ENCODE measurements around the gene DAGLB. TPM values are rescaled to one million over a fixed set of nuclear protein-coding genes. Genes with fewer than 3 reads are reported as not detected.
"Not testable (repeated sequence)": the region's sequence is repeated elsewhere in the genome, so short reads cannot be mapped to it uniquely, and the experiment has no call there.

Gene DAGLB
- polyA plus RNA-seq, 1 donor = 12.0 TPM

DNA sequence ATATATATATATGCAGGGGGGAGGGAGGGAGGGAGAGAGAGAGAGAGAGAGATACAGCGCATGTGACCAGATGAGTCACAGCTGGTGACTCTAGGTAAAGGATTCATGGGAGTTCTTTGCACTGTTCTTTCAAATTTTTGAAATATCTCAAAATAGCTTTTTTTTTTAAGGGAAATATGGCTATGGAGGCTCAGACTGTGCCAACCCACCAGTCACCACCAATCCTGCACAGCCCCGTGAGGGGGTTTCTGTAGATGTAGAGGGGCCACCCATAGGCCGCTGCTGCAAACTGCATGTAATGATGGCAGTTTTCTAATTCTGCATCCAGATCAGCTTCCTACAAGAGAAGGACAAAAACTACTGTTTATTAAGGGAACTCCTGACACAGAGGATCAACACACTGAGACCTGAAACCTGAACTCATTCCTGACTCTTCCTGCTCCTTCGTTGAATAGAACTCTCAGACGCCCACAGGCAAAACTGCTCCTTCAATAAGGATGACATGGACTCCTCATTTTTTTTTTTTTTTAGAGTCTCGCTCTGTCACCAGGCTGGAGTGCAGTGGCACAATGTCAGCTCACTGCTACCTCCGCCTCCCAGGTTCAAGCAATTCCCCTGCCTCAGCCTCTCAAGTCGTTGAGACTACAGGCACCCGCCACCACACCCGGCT, 17.3 kb downstream of the DAGLB start:
- no peak for DNase-seq (ENCODE audit: low read depth)

- no peak for DNase-seq (ENCODE audit: low read depth)
These were observed 21.8 kb downstream of the DAGLB start for GRCh38 chr7:6425948-6426347.

- no peak for DNase-seq (ENCODE audit: low read depth)
These were observed 23.6 kb downstream of the DAGLB start for GRCh38 chr7:6423942-6424701.

- no peak for DNase-seq (ENCODE audit: low read depth)
These were observed 24.7 kb downstream of the DAGLB start for GRCh38 chr7:6422926-6423632.

- no peak for DNase-seq (ENCODE audit: low read depth)
These were observed 25.7 kb downstream of the DAGLB start for GRCh38 chr7:6422095-6422494.

DNA sequence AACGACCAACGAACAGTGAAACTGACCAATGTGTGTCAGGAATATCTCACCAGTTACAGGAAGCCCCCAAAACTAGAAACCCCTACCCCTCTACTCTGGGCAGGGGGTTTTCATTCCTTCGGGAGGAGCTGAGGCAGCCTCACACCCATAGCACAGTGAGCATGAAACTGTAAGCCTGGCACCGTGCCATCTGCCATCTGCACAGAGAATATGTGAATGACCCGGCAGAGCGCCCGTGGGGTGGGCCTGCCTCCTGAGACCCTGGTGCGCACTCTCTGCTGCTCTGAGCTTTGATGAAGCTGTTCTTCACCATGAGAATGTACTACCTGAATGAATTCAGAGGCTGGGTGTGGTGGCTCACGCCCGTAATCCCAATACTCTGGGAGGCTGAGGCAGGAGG, 27.1 kb downstream of the DAGLB start:
- DNase-seq (ENCODE audit: low read depth) = no peak

DNA sequence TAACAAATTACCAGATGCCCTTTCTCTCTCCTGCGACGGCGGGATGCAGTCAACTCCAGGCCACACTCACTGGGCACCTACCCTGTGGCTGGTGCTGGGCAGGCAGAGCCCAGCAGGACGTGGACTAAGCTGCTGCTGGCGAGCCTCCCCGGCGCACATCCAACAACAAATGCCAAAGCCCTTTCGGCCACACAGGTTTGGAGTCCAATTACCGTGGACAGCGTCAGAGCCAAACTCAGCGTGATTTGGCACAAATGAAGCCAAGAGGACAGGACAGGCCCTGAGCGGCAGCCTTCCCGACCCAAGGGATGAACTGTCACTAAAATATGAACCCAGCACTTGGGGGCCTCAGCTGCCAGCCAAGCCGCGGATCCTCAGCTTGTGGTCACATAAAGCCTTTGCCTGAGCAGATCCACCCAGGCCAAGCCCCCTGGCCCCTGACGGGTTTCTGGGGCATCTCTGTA, 28.4 kb downstream of the DAGLB start:
- DNase-seq (ENCODE audit: low read depth) = no peak

- DNase-seq (ENCODE audit: low read depth) = no peak
These were observed 30.3 kb downstream of the DAGLB start for GRCh38 chr7:6417408-6417807.

- no peak for DNase-seq (ENCODE audit: low read depth)
These were observed 31.1 kb downstream of the DAGLB start for GRCh38 chr7:6416516-6417145.

DNA sequence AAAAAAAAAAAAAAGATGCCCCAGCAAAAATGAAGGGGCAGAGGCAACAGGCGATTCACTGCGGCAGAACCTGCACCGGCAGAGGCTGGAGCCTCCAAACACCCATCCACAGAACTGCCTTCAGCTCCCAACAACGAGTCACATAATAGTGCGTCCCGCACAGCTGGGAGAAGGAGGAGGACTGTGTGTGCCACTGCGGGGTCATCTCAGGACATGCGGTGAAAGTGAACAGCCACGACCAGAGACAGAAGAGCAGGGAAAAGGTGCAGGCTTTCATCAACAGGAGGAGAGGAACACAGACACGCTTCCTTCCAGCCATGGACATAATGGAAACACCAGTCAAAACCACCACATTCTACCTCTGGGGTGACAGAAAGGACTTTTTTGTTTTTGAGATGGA, 34.1 kb downstream of the DAGLB start:
- no peak for DNase-seq (ENCODE audit: low read depth)

DNA sequence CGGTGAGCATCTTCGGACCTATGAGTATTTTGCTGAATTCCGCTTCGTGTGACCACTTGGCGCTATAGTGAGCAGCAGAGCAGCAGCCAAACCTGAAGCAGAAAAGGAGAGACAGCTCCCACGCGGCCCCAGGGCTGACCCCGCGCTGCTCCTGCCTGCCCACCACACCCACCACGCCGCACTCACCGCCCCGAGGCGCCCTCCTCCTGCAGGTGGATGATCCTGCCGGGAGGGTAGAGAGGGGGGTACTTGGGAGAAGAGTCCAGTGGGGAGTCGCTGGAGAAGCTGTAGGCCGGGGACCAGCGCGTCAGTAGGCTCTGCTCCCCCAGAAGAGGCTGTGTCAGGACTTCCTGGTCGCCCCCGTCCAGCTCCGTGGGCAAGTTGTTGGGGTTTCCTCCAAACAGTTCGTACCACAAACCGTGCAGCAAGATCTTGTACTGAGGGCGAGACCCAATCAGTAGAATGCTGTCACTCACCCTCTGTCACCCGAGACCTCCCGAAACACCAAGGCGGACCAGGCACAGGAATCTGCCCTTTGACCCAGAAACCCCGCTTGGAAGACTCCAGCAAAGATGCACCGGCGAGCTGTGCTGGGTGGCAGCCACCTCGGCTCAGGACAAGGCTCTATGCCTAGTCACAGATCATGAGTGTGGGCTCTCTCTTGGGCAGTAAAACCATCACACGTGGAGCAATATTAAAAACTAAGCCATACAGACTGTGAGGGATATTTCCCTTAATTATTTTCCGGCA, 37.6 kb downstream of the DAGLB start:
- DNase-seq (ENCODE audit: low read depth) = no peak

DNA sequence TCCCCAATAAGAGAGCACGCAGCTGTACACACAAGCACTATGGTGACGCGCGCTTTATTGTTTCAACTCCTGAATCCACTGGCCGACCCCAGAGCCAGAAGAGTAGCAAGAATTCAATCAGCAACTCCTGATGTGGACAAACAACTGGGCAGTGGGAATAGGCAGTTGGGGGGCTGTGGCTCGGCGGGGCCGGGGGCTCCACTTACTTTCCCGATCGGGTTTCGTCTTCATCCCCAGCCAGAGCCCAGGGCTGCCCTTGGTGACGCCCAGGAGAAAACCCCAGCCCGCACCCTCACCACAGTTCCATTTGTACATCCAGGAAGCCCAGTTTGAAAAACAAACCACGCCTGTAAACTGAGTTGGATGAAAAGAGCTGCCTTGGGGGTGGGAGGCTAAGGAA, 38.7 kb downstream of the DAGLB start:
- no peak for DNase-seq (ENCODE audit: low read depth)

DNA sequence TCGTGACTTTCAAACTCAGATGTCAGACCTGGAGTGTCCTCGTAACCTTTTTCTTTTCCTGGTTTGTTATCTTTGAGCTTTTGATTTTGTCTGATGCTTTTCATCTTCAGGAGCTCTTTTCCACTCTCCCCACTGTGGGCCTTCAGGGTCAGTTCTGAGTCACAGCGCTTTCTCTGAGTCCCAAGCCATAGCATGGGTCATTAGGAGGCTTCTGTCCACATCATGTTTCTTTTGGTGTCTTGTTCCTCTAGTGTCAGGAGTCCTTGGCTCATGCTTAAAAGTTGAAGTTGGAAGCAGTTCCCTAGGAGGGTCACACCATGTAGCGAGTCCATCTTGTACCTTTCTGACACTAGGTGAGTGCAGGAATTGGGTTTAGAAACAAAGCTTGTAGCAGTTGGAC, 40.3 kb downstream of the DAGLB start:
- no peak for DNase-seq (ENCODE audit: low read depth)

GRCh38 chr7:6406121-6406520, 41.6 kb downstream of the DAGLB start:
- DNase-seq (ENCODE audit: low read depth) = no peak

GRCh38 chr7:6403907-6404306, 43.8 kb downstream of the DAGLB start:
- DNase-seq (ENCODE audit: low read depth) = no peak

DNA sequence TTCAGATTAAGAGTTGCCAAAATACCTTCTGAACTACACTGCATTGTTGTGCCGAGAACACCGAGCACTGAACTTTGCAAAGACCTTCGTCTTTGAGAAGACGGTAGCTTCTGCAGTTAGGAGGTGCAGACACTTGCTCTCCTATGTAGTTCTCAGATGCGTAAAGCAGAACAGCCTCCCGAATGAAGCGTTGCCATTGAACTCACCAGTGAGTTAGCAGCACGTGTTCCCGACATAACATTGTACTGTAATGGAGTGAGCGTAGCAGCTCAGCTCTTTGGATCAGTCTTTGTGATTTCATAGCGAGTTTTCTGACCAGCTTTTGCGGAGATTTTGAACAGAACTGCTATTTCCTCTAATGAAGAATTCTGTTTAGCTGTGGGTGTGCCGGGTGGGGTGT, 45.0 kb downstream of the DAGLB start:
- no peak for DNase-seq (ENCODE audit: low read depth)

DNA sequence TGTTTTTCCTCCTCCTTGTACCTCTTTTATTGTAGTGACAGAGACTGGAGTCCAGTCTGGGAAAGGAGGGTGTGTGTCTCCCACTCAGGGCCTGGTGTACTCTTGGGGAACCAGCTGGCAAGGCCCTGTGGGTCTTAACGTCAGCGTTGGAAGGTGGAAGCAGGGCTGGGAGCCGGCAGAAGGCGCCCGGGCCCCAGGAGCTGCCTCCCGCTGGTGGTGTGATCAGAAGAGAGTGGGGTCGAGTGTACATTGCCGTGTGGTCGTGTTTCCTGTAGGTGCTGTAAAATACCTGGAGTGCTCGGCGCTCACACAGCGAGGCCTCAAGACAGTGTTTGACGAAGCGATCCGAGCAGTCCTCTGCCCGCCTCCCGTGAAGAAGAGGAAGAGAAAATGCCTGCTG, 45.7 kb downstream of the DAGLB start:
- DNase-seq (ENCODE audit: low read depth) = no peak

GRCh38 chr7:6401536-6401935, 46.2 kb downstream of the DAGLB start:
- no peak for DNase-seq (ENCODE audit: low read depth)

DNA sequence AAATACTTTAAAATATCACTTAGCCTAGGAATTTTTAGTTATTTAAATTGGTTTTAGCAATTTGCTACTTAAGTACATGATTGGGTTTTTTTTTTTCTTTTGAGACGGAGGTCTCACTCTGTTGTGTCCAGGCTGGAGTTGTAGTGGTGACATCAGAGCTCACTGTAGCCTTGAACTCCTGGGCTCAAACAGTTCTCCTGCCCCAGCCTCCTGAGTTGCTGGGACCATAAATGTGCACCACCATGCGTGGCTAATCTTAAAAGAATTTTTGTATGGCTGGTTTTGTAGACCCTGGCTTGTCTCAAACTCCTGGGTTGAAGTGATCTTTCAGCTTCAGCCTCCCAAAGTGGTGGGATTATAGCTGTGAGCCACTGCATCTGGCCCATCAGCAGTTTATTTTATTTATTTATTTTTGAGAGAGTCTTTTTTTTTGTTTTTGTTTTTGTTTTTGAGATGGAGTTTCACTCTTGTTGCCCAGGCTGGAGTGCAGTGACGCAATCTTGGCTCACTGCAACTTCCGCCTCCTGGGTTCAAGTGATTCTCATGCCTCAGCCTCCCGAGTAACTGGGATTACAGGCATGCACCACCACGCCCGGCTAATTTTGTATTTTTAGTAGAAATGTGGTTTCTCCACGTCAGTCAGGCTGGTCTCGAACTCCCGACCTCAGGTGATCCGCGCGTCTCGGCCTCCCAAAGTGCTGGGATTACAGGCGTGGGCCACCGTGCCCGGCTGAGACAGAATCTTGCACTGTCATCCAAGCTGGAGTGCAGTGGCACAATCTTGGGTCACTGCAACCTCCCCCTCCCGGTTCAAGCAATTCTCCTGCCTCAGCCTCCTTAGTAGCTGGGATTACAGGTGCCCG, 47.3 kb downstream of the DAGLB start:
- DNase-seq (ENCODE audit: low read depth) = not testable (repeated sequence)

DNA sequence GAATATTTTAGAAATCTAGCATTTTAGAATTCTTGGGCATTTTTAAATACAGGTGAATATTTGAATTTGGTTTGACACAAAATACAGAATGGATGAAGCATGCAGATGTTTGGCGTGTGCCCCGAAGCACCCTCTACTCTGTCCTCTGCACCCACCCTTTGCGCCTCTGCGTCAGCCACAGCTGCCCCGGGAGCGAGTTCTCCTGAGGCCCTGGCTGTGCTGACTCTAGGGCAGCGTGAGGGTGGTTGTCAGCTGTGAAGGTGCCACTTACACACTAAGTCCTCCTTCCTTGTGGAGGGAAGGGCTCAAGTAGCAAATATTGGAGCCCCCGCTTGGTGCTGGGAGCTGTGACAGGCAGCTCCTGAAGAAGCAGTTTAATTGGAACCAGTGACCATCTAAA, 48.4 kb downstream of the DAGLB start:
- no peak for DNase-seq (ENCODE audit: low read depth)

- no peak for DNase-seq (ENCODE audit: low read depth)
These were observed 48.8 kb downstream of the DAGLB start for GRCh38 chr7:6398943-6399342.

Data from forelimb muscle (tissue), 1 donor.